Gastrocnemius medialis (tissue), 4 donors: Measurements from ENCODE around the gene SLC37A1.

Experiments used
- POLR2A ChIP-seq, 2 donors: fragments of 450-650 bp; IDR thresholded peaks; one replicate each; pipeline ENCODE4 v1.6.1; 2017; ENCODE audit warnings: antibody characterized with exemption in 2 of 2, mild to moderate bottlenecking in 2 of 2, moderate library complexity in 2 of 2
- TF ChIP-seq, protein P1 (sequence below), 5 experiments: fragments of 450-650 bp in 3 of 5; fragments of 200-600 bp in 2 of 5; sonication (generic) in 2 of 5; IDR thresholded peaks in 4 of 5; conservative IDR thresholded peaks in 1 of 5; 1 replicate in 4 of 5; 2 replicates in 1 of 5; pipeline ENCODE4 v1.5.1; 2016 to 2019; ENCODE audit warnings: antibody characterized with exemption in 5 of 5, mild to moderate bottlenecking in 3 of 5, moderate library complexity in 3 of 5

DNA sequence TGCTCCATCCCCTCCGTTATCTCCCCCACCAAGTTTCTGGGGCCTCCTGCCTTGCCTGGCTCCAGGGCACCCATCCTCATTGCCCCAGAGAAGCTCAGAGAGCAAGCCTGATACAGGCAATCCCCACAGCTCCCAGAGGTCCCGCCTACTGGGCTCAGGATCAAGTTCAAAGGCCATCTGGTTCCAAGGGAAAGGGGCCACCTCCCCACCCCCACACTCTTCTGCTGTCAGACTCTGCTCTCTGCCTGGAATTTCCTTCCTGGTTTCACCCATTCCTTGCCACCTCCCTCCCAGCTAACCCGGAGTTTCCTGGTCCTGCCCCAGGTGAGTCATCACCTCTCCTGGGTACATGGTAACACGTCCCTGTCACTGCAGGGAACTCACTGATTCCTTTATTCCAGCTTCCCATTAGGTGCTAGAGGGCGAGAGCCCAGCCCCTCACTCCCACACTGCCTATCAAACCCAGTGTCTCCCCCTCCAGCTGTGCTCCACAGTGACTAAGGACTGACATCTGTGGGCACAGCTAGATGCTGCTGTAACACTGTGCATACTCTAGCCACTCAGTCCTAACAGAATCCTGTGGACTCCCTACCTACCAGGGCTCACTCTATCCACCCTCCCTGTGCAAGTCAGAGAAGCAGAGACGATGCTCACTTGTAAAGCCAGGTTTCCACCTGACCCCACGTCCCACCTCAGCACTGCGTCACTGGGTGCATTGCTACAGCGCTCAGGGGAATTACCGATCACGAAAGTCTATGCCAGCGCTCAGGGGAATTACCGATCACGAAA lies 39.4 kb upstream of the SLC37A1 start:
- TF ChIP-seq, protein P1, sequence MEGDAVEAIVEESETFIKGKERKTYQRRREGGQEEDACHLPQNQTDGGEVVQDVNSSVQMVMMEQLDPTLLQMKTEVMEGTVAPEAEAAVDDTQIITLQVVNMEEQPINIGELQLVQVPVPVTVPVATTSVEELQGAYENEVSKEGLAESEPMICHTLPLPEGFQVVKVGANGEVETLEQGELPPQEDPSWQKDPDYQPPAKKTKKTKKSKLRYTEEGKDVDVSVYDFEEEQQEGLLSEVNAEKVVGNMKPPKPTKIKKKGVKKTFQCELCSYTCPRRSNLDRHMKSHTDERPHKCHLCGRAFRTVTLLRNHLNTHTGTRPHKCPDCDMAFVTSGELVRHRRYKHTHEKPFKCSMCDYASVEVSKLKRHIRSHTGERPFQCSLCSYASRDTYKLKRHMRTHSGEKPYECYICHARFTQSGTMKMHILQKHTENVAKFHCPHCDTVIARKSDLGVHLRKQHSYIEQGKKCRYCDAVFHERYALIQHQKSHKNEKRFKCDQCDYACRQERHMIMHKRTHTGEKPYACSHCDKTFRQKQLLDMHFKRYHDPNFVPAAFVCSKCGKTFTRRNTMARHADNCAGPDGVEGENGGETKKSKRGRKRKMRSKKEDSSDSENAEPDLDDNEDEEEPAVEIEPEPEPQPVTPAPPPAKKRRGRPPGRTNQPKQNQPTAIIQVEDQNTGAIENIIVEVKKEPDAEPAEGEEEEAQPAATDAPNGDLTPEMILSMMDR (IDR thresholded peaks at IDR 0.05 in 4 of 5, conservative IDR thresholded peaks at IDR 0.05 in 1 of 5), result no peak
- TF ChIP-seq POLR2A (IDR thresholded peaks at IDR 0.05), result no peak
